HL-60 (cell line): ENCODE data around the gene FDXACB1.

Experiments
- CTCF ChIP-seq: IDR thresholded peaks from one replicate; pipeline ENCODE4 v1.5.1; 2011; ENCODE audit warnings: low read length, control low read depth, inconsistent platforms; ENCODE audit not compliant: insufficient read depth
- GABPA ChIP-seq: IDR thresholded peaks from 2 replicates; pipeline ENCODE4 v1.6.1; 2012; ENCODE audit warnings: low read depth
- POLR2AphosphoS5 ChIP-seq: IDR thresholded peaks from 2 replicates; pipeline ENCODE4 v1.6.1; 2012; ENCODE audit warnings: low read depth
- REST ChIP-seq: IDR thresholded peaks from 2 replicates; pipeline ENCODE4 v1.6.1; 2012; ENCODE audit warnings: low read depth; ENCODE audit not compliant: insufficient replicate concordance
- SPI1 ChIP-seq: IDR thresholded peaks from 2 replicates; pipeline ENCODE4 v1.6.1; 2012; ENCODE audit warnings: low read depth, mild to moderate bottlenecking, borderline replicate concordance

- no peak for TF ChIP-seq CTCF
- TF ChIP-seq POLR2AphosphoS5, result no peak
- no peak for TF ChIP-seq REST
- no peak for TF ChIP-seq GABPA
- no peak for TF ChIP-seq SPI1
Observed at GRCh38 chr11:111925953-111926352, 47.0 kb upstream of the FDXACB1 start.
